HG03064 (cell line): ENCODE results near the gene VPS37B.

Experiments
- ATAC-seq: cut with Tn5 transposase; IDR thresholded peaks from one replicate; pipeline ENCODE4 v1.9.1; 2021; ENCODE audit warnings: low read depth; ENCODE audit not compliant: unreplicated experiment

The VPS37B gene

GRCh38 chr12:122820138-122820537 is 75.8 kb downstream of the VPS37B start:
- no peak for ATAC-seq

GRCh38 chr12:122819209-122819785 is 76.6 kb downstream of the VPS37B start:
- ATAC-seq = no peak
